NB4 (cell line): ENCODE results near the gene IFT52.

Source experiments
- DNase-seq: peaks from one replicate; pipeline ENCODE4 v3.0.0; 2010; ENCODE audit warnings: low read depth
- H3K4me3 ChIP-seq: one replicate; pipeline ENCODE4 v1.5.1; 2011; ENCODE audit warnings: mild to moderate bottlenecking, low read depth, low read length, moderate library complexity
- CTCF ChIP-seq: IDR thresholded peaks from one replicate; pipeline ENCODE4 v1.5.1; 2012; ENCODE audit warnings: low read depth, low read length
- MAX ChIP-seq: IDR thresholded peaks from 2 replicates; pipeline ENCODE4 v1.6.1; 2011; ENCODE audit warnings: low read depth, low read length
- MYC ChIP-seq: IDR thresholded peaks from 2 replicates; pipeline ENCODE4 v1.6.1; 2011; ENCODE audit warnings: low read depth, low read length
- POLR2A ChIP-seq: IDR thresholded peaks from 2 replicates; pipeline ENCODE4 v1.6.1; 2011; ENCODE audit warnings: mild to moderate bottlenecking; ENCODE audit not compliant: insufficient read length; ENCODE audit errors: extremely low read depth

IFT52 gene

GRCh38 chr20:43669332-43669731, 78.6 kb downstream of the IFT52 start:
- no peak overlapping the region for H3K4me3 ChIP-seq
- no peak for TF ChIP-seq MAX
- TF ChIP-seq MYC = no peak
- TF ChIP-seq CTCF = no peak
- no peak for TF ChIP-seq POLR2A
- peak; percentile 42 for DNase-seq

GRCh38 chr20:43670423-43670822, 79.7 kb downstream of the IFT52 start:
- H3K4me3 ChIP-seq = no peak overlapping the region
- TF ChIP-seq CTCF (no peak), MAX (no peak), MYC (no peak), POLR2A (no peak)
- DNase-seq = no peak

- no peak for DNase-seq
- TF ChIP-seq MAX = no peak
- TF ChIP-seq CTCF = no peak
- H3K4me3 ChIP-seq = no peak overlapping the region
These were observed 85.6 kb downstream of the IFT52 start for GRCh38 chr20:43676368-43676767.

- DNase-seq = no peak
- no peak for TF ChIP-seq MAX
- no peak for TF ChIP-seq CTCF
- TF ChIP-seq POLR2A = no peak
- no peak for TF ChIP-seq MYC
- H3K4me3 ChIP-seq = no peak overlapping the region
These were observed 90.2 kb downstream of the IFT52 start for GRCh38 chr20:43680981-43681380.

GRCh38 chr20:43681468-43681942, 90.8 kb downstream of the IFT52 start:
- TF ChIP-seq MAX (no peak), MYC (no peak), POLR2A (no peak), CTCF (no peak)
- peak; percentile 27 for DNase-seq
- no peak overlapping the region for H3K4me3 ChIP-seq

- H3K4me3 ChIP-seq = no peak overlapping the region
- no peak for DNase-seq
- TF ChIP-seq CTCF = no peak
These were observed 91.3 kb downstream of the IFT52 start for GRCh38 chr20:43681991-43682410.
